NCI-H2107 treated with DMSO at 0.1 percent for 48 hours (cell line): Measurements from ENCODE around the gene SCRN1.

Experiments
- DNase-seq: peaks from one replicate; lab custom pipeline; 2025; ENCODE audit not compliant: unreplicated experiment; lab: John Stamatoyannopoulos, UW

Gene SCRN1

GRCh38 chr7:30005464-30005863, 15.9 kb upstream of the SCRN1 start:
- DNase-seq, result peak; percentile 47

- DNase-seq, result no peak
Observed at GRCh38 chr7:30003098-30003497, 13.5 kb upstream of the SCRN1 start.

- DNase-seq, result peak; percentile 97
Observed at GRCh38 chr7:30001998-30002397, 12.4 kb upstream of the SCRN1 start.

GRCh38 chr7:29998489-29998888, 8.9 kb upstream of the SCRN1 start:
- DNase-seq, result no peak

GRCh38 chr7:29996321-29996720, 6.7 kb upstream of the SCRN1 start:
- no peak for DNase-seq

GRCh38 chr7:29995652-29996051, 6.1 kb upstream of the SCRN1 start:
- no peak for DNase-seq

- no peak for DNase-seq
Observed at GRCh38 chr7:29993140-29993539, 3.5 kb upstream of the SCRN1 start.

GRCh38 chr7:29991937-29992336, 2.3 kb upstream of the SCRN1 start:
- DNase-seq, result no peak

GRCh38 chr7:29990931-29991330, 1.3 kb upstream of the SCRN1 start:
- no peak for DNase-seq

- DNase-seq, result no peak
Observed at GRCh38 chr7:29988424-29989256, 961 bp downstream of the SCRN1 start.

GRCh38 chr7:29987811-29988317, 1.7 kb downstream of the SCRN1 start:
- DNase-seq, result no peak

- no peak for DNase-seq
Observed at GRCh38 chr7:29987083-29987482, 2.5 kb downstream of the SCRN1 start.

- DNase-seq, result no peak
Observed at GRCh38 chr7:29980151-29980550, 9.4 kb downstream of the SCRN1 start.

GRCh38 chr7:29977886-29978651, 11.5 kb downstream of the SCRN1 start:
- DNase-seq, result no peak

- DNase-seq, result no peak
Observed at GRCh38 chr7:29976673-29977415, 12.8 kb downstream of the SCRN1 start.

- no peak for DNase-seq
Observed at GRCh38 chr7:29976266-29976665, 13.3 kb downstream of the SCRN1 start.

GRCh38 chr7:29975561-29975960, 14.0 kb downstream of the SCRN1 start:
- DNase-seq, result no peak

- DNase-seq, result no peak
Observed at GRCh38 chr7:29974286-29974685, 15.3 kb downstream of the SCRN1 start.

- no peak for DNase-seq
Observed at GRCh38 chr7:29972315-29972669, 17.3 kb downstream of the SCRN1 start.

- DNase-seq, result no peak
Observed at GRCh38 chr7:29971566-29972314, 17.9 kb downstream of the SCRN1 start.

- no peak for DNase-seq
Observed at GRCh38 chr7:29970158-29970557, 19.4 kb downstream of the SCRN1 start.
